Tibial nerve (tissue), 4 donors: Measurements from ENCODE around the gene HNRNPDL. TPM values are rescaled to one million over a fixed set of nuclear protein-coding genes. Genes with fewer than 3 reads are reported as not detected.
"Not testable (repeated sequence)": the region's sequence is repeated elsewhere in the genome, so short reads cannot be mapped to it uniquely, and the experiment has no call there.

ENCODE experiments used
- DNase-seq, 2 donors: peaks; one replicate each; pipeline ENCODE4 v3.0.0-alpha.2; 2019; ENCODE audit warnings: low spot score in 2 of 2
- H3K27ac ChIP-seq, 4 donors: fragments of 200-600 bp; sonication (generic) in 3 of 4; one replicate each; pipeline ENCODE4 v1.5.1; 2017 to 2019; ENCODE audit warnings: mild to moderate bottlenecking in 1 of 4
- H3K27me3 ChIP-seq, 2 donors: fragments of 200-600 bp; sonication (generic) in 1 of 2; one replicate each; pipeline versions ENCODE4 v1.5.1 to v1.6.0; 2017 to 2019
- H3K36me3 ChIP-seq, 3 donors: fragments of 200-600 bp; sonication (generic); one replicate each; pipeline ENCODE4 v1.5.1; 2018 to 2019
- H3K4me1 ChIP-seq, 4 donors: fragments of 200-600 bp; sonication (generic) in 3 of 4; one replicate each; pipeline ENCODE4 v1.5.1; 2017 to 2019
- H3K4me3 ChIP-seq, 4 donors: fragments of 200-600 bp; sonication (generic) in 3 of 4; one replicate each; pipeline ENCODE4 v1.5.1; 2017 to 2019; ENCODE audit warnings: mild to moderate bottlenecking in 1 of 4, moderate library complexity in 1 of 4
- H3K9me3 ChIP-seq, 4 donors: fragments of 200-600 bp; sonication (generic) in 3 of 4; one replicate each; pipeline ENCODE4 v1.5.1; 2017 to 2019
- EP300 ChIP-seq, 2 donors: sonication (generic); formaldehyde crosslinking; IDR thresholded peaks; one replicate each; pipeline ENCODE4 v1.6.1; 2017; ENCODE audit warnings: antibody characterized with exemption in 2 of 2, mild to moderate bottlenecking in 1 of 2
- POLR2A ChIP-seq, 2 donors: fragments of 450-650 bp; IDR thresholded peaks; one replicate each; pipeline ENCODE4 v1.6.1; 2017; ENCODE audit warnings: antibody characterized with exemption in 2 of 2, mild to moderate bottlenecking in 2 of 2, moderate library complexity in 2 of 2
- WGBS, 2 donors: methylation state at CpG; one replicate each; pipeline ENCODE4 v1.1.5; 2018; 5-methylcytosine and 5-hydroxymethylcytosine counted together
- total RNA-seq, 4 donors: library from RNA; depleted of rRNA; stranded (reverse); fragments of >200 nt; gene quantifications; one replicate each; pipeline ENCODE4 v1.1.0, GENCODE V29; 2016
- TF ChIP-seq, protein P1 (sequence below), 5 experiments: fragments of 200-600 bp in 3 of 5; fragments of 450-650 bp in 2 of 5; sonication (generic) in 3 of 5; IDR thresholded peaks; one replicate each; pipeline ENCODE4 v1.5.1; 2016 to 2019; ENCODE audit warnings: antibody characterized with exemption in 5 of 5, mild to moderate bottlenecking in 3 of 5, moderate library complexity in 2 of 5

HNRNPDL gene
- total RNA-seq, result 100 to 1,000 TPM; 169 to 189 (median 176) TPM

DNA sequence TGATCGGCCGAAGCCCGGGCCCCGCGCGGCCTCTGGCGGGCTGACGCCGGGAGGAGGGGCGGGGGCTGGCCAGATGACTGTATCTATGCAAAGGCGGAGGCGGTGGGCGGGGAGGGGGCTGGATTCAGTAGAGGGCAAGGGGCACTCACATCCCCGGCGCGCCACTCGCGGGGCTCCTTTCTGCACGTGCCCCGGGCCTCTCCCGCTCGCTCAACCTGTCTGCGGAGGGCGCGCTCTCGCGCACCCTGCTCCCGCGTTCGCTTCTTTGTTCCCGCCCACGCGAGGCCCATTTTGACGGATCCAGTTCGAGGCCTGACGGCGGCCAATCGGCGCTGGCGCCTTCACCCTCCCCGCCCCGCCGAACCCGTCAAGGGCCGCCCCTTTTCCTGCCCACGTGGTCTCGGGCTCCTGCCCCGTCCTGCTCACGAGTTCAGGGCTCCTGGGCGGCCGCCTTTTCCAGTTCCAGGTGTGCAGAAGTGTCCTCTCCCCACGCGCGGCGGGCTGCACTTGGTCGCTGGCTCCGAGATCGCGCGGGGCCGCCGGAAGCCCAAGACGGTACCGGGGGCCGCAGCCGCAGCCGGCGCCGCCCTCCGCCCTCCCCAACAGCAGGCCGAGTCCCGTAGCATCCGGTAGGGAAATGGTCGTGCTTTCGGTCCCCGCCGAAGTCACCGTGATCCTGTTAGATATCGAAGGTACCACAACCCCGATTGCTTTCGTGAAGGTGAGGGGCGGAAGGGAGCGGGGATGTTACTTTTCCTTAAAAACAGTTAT lies at the start of gene HNRNPDL, which contains the start of gene ENOPH1:
TSS of gene HNRNPDL (minus strand) at position 270 of the 771 bp plus-strand sequence. CDS start 772 bp downstream, outside the sequence.
TSS of gene ENOPH1 (plus strand) at position 398 of the 771 bp plus-strand sequence. CDS start at position 638, 240 bp downstream.
- H3K4me1 ChIP-seq, result peaks cover 0 to 53% (median 29%) of the 10 kb centered on the region in 4 donors
- peak within 1 kb of the TSS; percentile 78 to 97 (median 89) for H3K4me3 ChIP-seq
- no peaks in the 10 kb centered on the region for H3K27me3 ChIP-seq
- H3K27ac ChIP-seq, result peak within 1 kb of the TSS; percentile 97 to 98 (median 98)
- peak; percentile 95 to 96 for DNase-seq
- peaks cover 0 to 11% (median 7%) of the 10 kb centered on the region in 3 donors for H3K36me3 ChIP-seq
- 0 to 1% methylated on average over 12 to 55 of the region's 83 CpGs for WGBS, 2 donors
- TF ChIP-seq POLR2A (IDR thresholded peaks at IDR 0.05) (peak; percentile 32 to 82), EP300 (IDR thresholded peaks at IDR 0.05) (peak; percentile 27 to 90)
- TF ChIP-seq, protein P1, sequence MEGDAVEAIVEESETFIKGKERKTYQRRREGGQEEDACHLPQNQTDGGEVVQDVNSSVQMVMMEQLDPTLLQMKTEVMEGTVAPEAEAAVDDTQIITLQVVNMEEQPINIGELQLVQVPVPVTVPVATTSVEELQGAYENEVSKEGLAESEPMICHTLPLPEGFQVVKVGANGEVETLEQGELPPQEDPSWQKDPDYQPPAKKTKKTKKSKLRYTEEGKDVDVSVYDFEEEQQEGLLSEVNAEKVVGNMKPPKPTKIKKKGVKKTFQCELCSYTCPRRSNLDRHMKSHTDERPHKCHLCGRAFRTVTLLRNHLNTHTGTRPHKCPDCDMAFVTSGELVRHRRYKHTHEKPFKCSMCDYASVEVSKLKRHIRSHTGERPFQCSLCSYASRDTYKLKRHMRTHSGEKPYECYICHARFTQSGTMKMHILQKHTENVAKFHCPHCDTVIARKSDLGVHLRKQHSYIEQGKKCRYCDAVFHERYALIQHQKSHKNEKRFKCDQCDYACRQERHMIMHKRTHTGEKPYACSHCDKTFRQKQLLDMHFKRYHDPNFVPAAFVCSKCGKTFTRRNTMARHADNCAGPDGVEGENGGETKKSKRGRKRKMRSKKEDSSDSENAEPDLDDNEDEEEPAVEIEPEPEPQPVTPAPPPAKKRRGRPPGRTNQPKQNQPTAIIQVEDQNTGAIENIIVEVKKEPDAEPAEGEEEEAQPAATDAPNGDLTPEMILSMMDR (IDR thresholded peaks at IDR 0.05), result peak in 1 of 5 experiments; percentile 4
- no peaks in the 10 kb centered on the region for H3K9me3 ChIP-seq

DNA sequence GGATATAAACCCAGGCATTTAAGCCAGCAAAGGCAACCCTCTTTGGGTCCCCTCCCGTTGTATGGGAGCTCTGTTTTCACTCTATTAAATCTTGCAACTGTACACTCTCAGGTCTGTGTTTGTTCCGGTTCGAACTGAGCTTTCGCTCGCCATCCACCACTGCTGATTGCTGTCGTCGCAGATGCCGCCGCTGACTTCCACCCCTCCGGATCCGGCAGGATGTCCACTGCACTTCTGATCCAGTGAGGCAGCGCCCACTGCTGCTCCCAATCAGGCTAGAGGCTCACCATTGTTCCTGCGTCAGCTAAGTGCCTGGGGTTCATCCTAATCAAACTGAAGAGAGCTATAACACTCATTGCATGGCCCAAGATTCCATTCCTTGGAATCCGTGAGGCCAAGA lies 49.3 kb upstream of the HNRNPDL start:
- 91 to 96% methylated on average over 14 of the region's 14 CpGs for WGBS, 2 donors
- TF ChIP-seq, protein P1 (IDR thresholded peaks at IDR 0.05), result no peak
- TF ChIP-seq EP300 (IDR thresholded peaks at IDR 0.05) (no peak), POLR2A (IDR thresholded peaks at IDR 0.05) (no peak)
- no peak overlapping the region for H3K27ac ChIP-seq
- H3K4me1 ChIP-seq, result no peaks in the 10 kb centered on the region
- H3K36me3 ChIP-seq, result peaks cover 0 to 8% (median 0%) of the 10 kb centered on the region in 3 donors
- no peak for DNase-seq
- H3K4me3 ChIP-seq, result no peak overlapping the region
- no peaks in the 10 kb centered on the region for H3K9me3 ChIP-seq
- H3K27me3 ChIP-seq, result no peaks in the 10 kb centered on the region

DNA sequence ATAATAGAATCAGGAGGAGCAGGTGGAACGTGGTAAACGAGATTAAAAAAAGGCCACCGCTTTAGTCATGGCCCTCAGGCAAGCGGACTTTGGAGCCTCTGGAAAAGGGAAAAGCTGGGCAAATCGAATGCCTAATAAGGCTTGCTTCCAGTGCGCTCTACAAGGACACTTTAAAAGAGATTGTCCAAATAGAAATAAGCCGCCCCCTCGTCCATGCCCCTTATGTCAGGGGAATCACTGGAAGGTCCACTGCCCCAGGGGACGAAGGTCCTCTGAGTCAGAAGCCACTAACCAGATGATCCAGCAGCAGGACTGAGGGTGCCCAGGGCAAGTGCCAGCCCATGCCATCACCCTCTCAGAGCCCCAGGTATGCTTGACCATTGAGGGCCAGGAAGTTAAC lies 47.2 kb upstream of the HNRNPDL start:
- H3K36me3 ChIP-seq, H3K4me1 ChIP-seq, H3K27me3 ChIP-seq, DNase-seq, H3K4me3 ChIP-seq, H3K9me3 ChIP-seq, H3K27ac ChIP-seq: not testable (repeated sequence)
- WGBS, 2 donors, result 82 to 88% methylated on average over 8 to 9 of the region's 9 CpGs

DNA sequence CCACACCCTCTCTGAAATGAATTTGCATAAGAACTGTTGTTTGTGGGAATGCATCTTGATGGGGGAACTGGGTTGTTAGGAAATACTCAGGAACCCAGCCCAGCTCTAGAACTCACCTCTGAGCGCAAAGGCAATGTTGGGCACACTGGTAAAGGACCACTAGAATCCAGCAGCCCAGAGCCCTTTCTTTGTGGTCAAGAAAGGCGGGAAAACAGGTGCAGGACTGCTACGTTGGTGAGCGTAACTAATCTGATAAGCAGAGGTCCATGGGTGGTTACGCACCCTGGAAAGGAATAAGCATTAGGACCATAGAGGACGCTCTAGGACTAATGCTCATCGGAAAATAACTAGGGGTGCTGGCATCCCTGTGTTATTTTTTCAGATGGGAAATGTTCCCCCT lies 45.7 kb upstream of the HNRNPDL start:
- H3K9me3 ChIP-seq, H3K27me3 ChIP-seq, H3K4me3 ChIP-seq, H3K4me1 ChIP-seq, H3K36me3 ChIP-seq, H3K27ac ChIP-seq, DNase-seq: not testable (repeated sequence)
- WGBS, 2 donors, result 92 to 93% methylated on average over 7 of the region's 7 CpGs

DNA sequence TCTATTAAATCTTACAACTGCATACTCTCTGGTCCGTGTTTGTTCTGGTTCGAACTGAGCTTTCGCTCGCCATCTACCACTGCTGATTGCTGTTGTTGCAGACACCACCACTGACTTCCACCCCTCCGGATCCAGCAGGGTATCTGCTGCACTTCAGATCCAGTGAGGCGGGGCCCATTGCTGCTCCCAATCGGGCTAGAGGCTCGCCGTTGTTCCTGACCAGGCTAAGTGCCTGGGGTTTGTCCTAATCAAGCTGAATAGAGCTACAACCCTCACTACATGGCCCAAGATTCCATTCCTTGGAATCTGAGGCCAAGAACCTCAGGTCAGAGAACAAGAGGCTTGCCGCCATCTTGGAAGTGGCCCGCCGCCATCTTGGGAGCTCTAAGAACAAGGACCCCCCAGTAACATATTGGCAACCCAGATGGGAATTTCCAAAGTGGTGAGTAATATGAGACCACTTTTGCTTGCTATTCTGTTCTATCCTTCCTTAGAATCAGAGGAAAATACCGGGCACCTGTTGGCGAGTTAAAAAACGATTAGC lies 43.4 kb upstream of the HNRNPDL start:
- no peaks in the 10 kb centered on the region for H3K36me3 ChIP-seq
- WGBS, 2 donors, result 93 to 94% methylated on average over 15 of the region's 15 CpGs
- no peak overlapping the region for H3K27ac ChIP-seq
- no peaks in the 10 kb centered on the region for H3K27me3 ChIP-seq
- H3K4me1 ChIP-seq, result peaks cover 0 to 4% (median 0%) of the 10 kb centered on the region in 4 donors
- TF ChIP-seq, protein P1 (IDR thresholded peaks at IDR 0.05), result no peak
- no peak for TF ChIP-seq EP300 (IDR thresholded peaks at IDR 0.05)
- TF ChIP-seq POLR2A (IDR thresholded peaks at IDR 0.05), result no peak
- no peak overlapping the region for H3K4me3 ChIP-seq
- no peaks in the 10 kb centered on the region for H3K9me3 ChIP-seq
- no peak for DNase-seq

DNA sequence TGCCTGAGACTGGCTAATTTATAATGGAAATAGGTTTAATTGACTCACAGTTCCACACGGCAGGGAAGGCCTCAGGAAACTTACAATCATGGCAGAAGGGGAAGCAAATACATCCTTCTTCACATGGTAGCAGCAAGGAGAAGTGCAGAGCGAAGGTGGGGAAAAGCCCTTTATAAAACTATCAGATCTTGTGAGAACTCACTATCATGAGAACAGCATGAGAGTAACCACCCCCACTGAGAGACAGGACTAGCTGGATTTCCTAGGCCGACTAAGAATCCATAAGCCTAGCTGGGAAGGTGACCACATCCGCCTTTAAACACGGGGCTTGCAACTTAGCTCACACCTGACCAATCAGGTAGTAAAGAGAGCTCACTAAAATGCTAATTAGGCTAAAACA lies 42.8 kb upstream of the HNRNPDL start:
- WGBS, 2 donors, result 69 to 77% methylated on average over 5 of the region's 5 CpGs
- H3K36me3 ChIP-seq, H3K27ac ChIP-seq, H3K9me3 ChIP-seq, H3K4me1 ChIP-seq, H3K27me3 ChIP-seq, DNase-seq, H3K4me3 ChIP-seq: not testable (repeated sequence)
